Heart left ventricle (tissue), 13 donors: ENCODE results near the gene CAV2.

ENCODE experiments used
- CTCF ChIP-seq, 12 donors: fragments of 200-600 bp; sonication (generic) in 4 of 12; IDR thresholded peaks; one replicate each; pipeline versions ENCODE4 v1.5.0 to v1.8.0; 2018 to 2022; ENCODE audit warnings: antibody characterized with exemption in 12 of 12, mild to moderate bottlenecking in 5 of 12
- POLR2A ChIP-seq, 2 donors: fragments of 450-650 bp; IDR thresholded peaks; one replicate each; pipeline ENCODE4 v1.6.1; 2017; ENCODE audit warnings: antibody characterized with exemption in 2 of 2, mild to moderate bottlenecking in 2 of 2, moderate library complexity in 2 of 2
- donor health status: ischemic (EF 13 %, LVEDD 7.1; RV severe dilation, severe dysfunction).
- donor health status: DM: no; HTN: yes; CAD: no.
- donor health status: DM: no; HTN: no; CAD: no.
- donor health status: ischemic (EF 25% LVEDD 6.9; RV normal size, moderate dysfunction).
- donor health status: ischemic (EF 25% LVEDD 5.7; RV mildly dilated, moderate dysfunction).
- donor health status: ischemic (EF 35%, LVEDD 5.7; RV mildly dilated, moderate dysfunction).
- donor health status: nonischemic (EF 11% LVEDD 7.7; RV severe dilation, severe dysfunction).
- donor health status: DM: yes; HTN: yes; CAD: no.
- donor health status: PGD.
- donor health status: ischemic (EF 29% LVEDD 5.4; RV normal size, mild dysfunction).
- donor health status: nonischemic (EF 23%, LVEDD 6.1; RV moderate dilation, normal function).

GRCh38 chr7:116525298-116525912 lies 25.9 kb downstream of the CAV2 start:
- TF ChIP-seq CTCF (IDR thresholded peaks at IDR 0.05) (no peak), POLR2A (IDR thresholded peaks at IDR 0.05) (no peak)
